ENCODE measurements around the gene APBB2. TPM values are rescaled to one million over a fixed set of nuclear protein-coding genes. Genes with fewer than 3 reads are reported as not detected.

Gene APBB2
- total RNA-seq, 1 experiment from 2014 or later = 46.0 TPM

DNA sequence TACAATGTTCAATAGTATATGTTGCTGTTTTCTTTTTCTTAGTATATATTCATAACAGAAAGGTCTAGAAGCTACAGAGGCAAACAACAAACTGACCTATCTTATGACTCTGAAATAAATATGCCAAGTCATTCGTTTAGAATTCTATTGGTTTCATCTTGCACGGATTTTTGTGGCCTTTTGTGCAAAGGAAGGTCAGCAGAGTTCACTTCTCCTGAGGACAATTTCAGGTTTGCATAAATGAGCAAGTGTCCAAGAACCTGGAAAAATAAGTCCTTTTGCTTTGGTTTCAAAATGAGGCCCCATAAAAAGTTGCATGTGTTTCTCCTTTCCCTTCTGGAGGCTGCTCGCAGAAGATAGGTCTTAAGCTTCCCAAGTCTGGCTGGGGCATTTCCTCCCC is 156.9 kb downstream of the APBB2 start:
- intact Hi-C loops (cut with micrococcal nuclease; ENCODE audit: unreplicated experiment) = loop anchor here (5.0 kb wide), 1 partner anchor 155 kb away; the partner anchor contains the start of gene APBB2
- Histone ChIP-seq H3K9me3 (ENCODE audit: insufficient read depth, low read depth) (no peaks in the 10 kb centered on the region), H3K27me3 (ENCODE audit: insufficient read depth, low read depth) (no peaks in the 10 kb centered on the region), H4K20me1 (ENCODE audit: insufficient read depth) (no peaks in the 10 kb centered on the region; the same call in 1 of the 2 replicates), H3K36me3 (ENCODE audit: low read depth) (no peaks in the 10 kb centered on the region), H3K4me1 (replicated peaks; ENCODE audit: insufficient read depth) (0 out of 2 replicates have a peak, but pooled peaks cover 4% of the 10 kb centered on the region), H3K79me2 (ENCODE audit: low read depth) (no peaks in the 10 kb centered on the region), H3K4me2 (0 out of 2 replicates have a peak overlapping the region, but pooled peaks have one; percentile 16), H3K9me2 (ENCODE audit: insufficient read depth) (no peaks in the 10 kb centered on the region), H3K27ac (0 out of 2 replicates have a peak overlapping the region, but pooled peaks have one; percentile 32), H3K4me3 (no peak overlapping the region), H3F3A (ENCODE audit: insufficient read depth, low read depth) (no peaks in the 10 kb centered on the region), H2AFZ (no peak overlapping the region)
- ChIA-PET CTCF (no interaction called here), POLR2A (ENCODE audit: unreplicated experiment) (interaction anchor here (0.6 kb wide), 1 partner anchor 148 kb away, joined by 4 read pairs; no protein-coding TSS in a partner anchor)
- TF ChIP-seq EZH2 (IDR thresholded peaks at IDR 0.05; ENCODE audit: low read depth) = no peak
- TF ChIP-seq, protein P1, sequence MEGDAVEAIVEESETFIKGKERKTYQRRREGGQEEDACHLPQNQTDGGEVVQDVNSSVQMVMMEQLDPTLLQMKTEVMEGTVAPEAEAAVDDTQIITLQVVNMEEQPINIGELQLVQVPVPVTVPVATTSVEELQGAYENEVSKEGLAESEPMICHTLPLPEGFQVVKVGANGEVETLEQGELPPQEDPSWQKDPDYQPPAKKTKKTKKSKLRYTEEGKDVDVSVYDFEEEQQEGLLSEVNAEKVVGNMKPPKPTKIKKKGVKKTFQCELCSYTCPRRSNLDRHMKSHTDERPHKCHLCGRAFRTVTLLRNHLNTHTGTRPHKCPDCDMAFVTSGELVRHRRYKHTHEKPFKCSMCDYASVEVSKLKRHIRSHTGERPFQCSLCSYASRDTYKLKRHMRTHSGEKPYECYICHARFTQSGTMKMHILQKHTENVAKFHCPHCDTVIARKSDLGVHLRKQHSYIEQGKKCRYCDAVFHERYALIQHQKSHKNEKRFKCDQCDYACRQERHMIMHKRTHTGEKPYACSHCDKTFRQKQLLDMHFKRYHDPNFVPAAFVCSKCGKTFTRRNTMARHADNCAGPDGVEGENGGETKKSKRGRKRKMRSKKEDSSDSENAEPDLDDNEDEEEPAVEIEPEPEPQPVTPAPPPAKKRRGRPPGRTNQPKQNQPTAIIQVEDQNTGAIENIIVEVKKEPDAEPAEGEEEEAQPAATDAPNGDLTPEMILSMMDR (conservative IDR thresholded peaks at IDR 0.05) = no peak
- peak in 1 of 2 experiments; percentile 6 for DNase-seq
- BruUV-seq (replicated peaks) = no TSS peak

GRCh38 chr4:41052287-41052686 is 162.1 kb downstream of the APBB2 start:
- Histone ChIP-seq H3K9me3 (ENCODE audit: insufficient read depth, low read depth) (no peaks in the 10 kb centered on the region), H2AFZ (no peak overlapping the region), H3K27ac (no peak overlapping the region), H3K4me2 (no peak overlapping the region), H3K36me3 (ENCODE audit: low read depth) (no peaks in the 10 kb centered on the region), H3K27me3 (ENCODE audit: insufficient read depth, low read depth) (no peaks in the 10 kb centered on the region), H4K20me1 (ENCODE audit: insufficient read depth) (no peaks in the 10 kb centered on the region; the same call in 1 of the 2 replicates), H3F3A (ENCODE audit: insufficient read depth, low read depth) (no peaks in the 10 kb centered on the region), H3K4me1 (replicated peaks; ENCODE audit: insufficient read depth) (no peaks in the 10 kb centered on the region), H3K79me2 (ENCODE audit: low read depth) (no peaks in the 10 kb centered on the region), H3K9me2 (ENCODE audit: insufficient read depth) (no peaks in the 10 kb centered on the region), H3K4me3 (no peak overlapping the region)
- intact Hi-C loops (cut with micrococcal nuclease; ENCODE audit: unreplicated experiment) = no loop called here
- POLR2A ChIA-PET (ENCODE audit: unreplicated experiment) = no interaction called here
- BruUV-seq (replicated peaks) = no TSS peak
- DNase-seq = no peak
- TF ChIP-seq, protein P1 (conservative IDR thresholded peaks at IDR 0.05) = no peak
- TF ChIP-seq EZH2 (IDR thresholded peaks at IDR 0.05; ENCODE audit: low read depth) = no peak
- CTCF ChIA-PET = no interaction called here

DNA sequence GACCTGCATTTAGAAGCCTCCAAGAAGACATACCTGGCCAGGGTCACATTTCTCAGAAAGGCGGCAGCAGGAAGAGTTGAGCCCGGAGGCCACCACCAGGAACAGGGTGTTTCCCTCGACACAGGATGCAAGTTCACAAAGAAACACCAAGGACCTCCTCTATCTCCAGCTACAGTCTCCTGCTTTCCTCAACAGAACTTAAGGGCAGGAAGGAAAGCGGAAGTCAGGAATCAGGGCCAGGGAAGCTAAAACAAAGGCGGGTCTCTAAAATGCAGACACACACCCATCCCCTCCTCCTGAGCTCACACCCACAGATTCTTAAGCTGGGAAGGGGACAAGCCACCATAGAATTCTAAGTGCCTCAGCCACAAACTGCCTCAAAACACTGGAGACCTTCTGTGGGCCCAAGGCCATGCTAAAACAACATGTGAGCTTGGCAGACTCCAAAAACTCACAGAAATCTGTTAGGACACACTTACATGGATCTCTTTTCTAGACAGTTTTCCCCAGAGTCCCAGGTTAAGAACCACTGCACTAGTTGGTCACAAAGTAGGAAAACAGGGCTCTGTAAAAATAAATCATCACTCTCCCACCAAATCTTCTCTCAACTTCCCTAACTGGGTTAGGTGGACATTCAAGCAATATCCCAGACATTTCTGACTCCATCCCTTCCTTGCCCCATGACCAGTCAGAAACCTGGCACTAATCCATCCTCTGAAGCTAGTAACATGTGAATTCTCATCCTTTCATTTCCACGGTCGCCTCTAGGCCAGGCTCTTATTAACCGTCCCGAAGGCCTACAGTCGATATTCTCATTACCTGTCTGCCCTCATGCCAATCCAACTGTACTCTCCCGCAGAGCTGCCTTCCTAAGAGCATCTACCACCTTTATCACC is 163.2 kb downstream of the APBB2 start:
- Histone ChIP-seq H3K9me2 (ENCODE audit: insufficient read depth) (no peaks in the 10 kb centered on the region), H3K27ac (no peak overlapping the region), H3K4me3 (no peak overlapping the region), H4K20me1 (ENCODE audit: insufficient read depth) (no peaks in the 10 kb centered on the region; the same call in 1 of the 2 replicates), H3K9me3 (ENCODE audit: insufficient read depth, low read depth) (no peaks in the 10 kb centered on the region), H3K27me3 (ENCODE audit: insufficient read depth, low read depth) (no peaks in the 10 kb centered on the region), H3K4me1 (replicated peaks; ENCODE audit: insufficient read depth) (no peaks in the 10 kb centered on the region), H3K79me2 (ENCODE audit: low read depth) (no peaks in the 10 kb centered on the region), H3F3A (ENCODE audit: insufficient read depth, low read depth) (no peaks in the 10 kb centered on the region), H2AFZ (no peak overlapping the region), H3K36me3 (ENCODE audit: low read depth) (no peaks in the 10 kb centered on the region), H3K4me2 (no peak overlapping the region)
- POLR2A ChIA-PET (ENCODE audit: unreplicated experiment) = interaction anchor here (0.6 kb wide), 2 partner anchors 153 to 876 kb away, joined by 3 to 5 read pairs; no protein-coding TSS in a partner anchor
- TF ChIP-seq, protein P1 (conservative IDR thresholded peaks at IDR 0.05) = no peak
- TF ChIP-seq EZH2 (IDR thresholded peaks at IDR 0.05; ENCODE audit: low read depth) = no peak
- intact Hi-C loops (cut with micrococcal nuclease; ENCODE audit: unreplicated experiment) = no loop called here
- DNase-seq = no peak
- CTCF ChIA-PET = no interaction called here
- BruUV-seq (replicated peaks) = no TSS peak
